Nephron (organoid): ENCODE results near the gene NSMCE1.
"Not testable (repeated sequence)": the region's sequence is repeated elsewhere in the genome, so short reads cannot be mapped to it uniquely, and the experiment has no call there.

Experiments
- H3K27ac Mint-ChIP-seq, 3 experiments: 2 replicates each; pipeline ENCODE4 v1.8.0; 2020; ENCODE audit warnings: mixed read lengths in 3 of 3, mild to moderate bottlenecking in 2 of 3, moderate library complexity in 1 of 3
- H3K27me3 Mint-ChIP-seq: 2 replicates; pipeline ENCODE4 v1.8.0; 2021; ENCODE audit warnings: low read depth, mild to moderate bottlenecking, moderate library complexity, mixed read lengths
- H3K36me3 Mint-ChIP-seq: 2 replicates; pipeline ENCODE4 v1.8.0; 2020; ENCODE audit warnings: low read depth, mixed read lengths
- H3K4me1 Mint-ChIP-seq: 2 replicates; pipeline ENCODE4 v1.8.0; 2020; ENCODE audit warnings: mixed read lengths
- H3K4me3 Mint-ChIP-seq, 3 experiments: 2 replicates each; pipeline ENCODE4 v1.8.0; 2020; ENCODE audit warnings: mild to moderate bottlenecking in 3 of 3, mixed read lengths in 3 of 3, moderate library complexity in 2 of 3
- H3K9me3 Mint-ChIP-seq: 2 replicates; pipeline ENCODE4 v1.8.0; 2020; ENCODE audit warnings: mixed read lengths
- TF ChIP-seq, protein P1 (sequence below), 3 experiments: fragments of 200-600 bp; sonication (generic); IDR thresholded peaks; one replicate each; pipeline ENCODE4 v1.5.0; 2021; ENCODE audit warnings: antibody characterized with exemption in 3 of 3; ENCODE audit not compliant: unreplicated experiment in 3 of 3

The NSMCE1 gene

DNA sequence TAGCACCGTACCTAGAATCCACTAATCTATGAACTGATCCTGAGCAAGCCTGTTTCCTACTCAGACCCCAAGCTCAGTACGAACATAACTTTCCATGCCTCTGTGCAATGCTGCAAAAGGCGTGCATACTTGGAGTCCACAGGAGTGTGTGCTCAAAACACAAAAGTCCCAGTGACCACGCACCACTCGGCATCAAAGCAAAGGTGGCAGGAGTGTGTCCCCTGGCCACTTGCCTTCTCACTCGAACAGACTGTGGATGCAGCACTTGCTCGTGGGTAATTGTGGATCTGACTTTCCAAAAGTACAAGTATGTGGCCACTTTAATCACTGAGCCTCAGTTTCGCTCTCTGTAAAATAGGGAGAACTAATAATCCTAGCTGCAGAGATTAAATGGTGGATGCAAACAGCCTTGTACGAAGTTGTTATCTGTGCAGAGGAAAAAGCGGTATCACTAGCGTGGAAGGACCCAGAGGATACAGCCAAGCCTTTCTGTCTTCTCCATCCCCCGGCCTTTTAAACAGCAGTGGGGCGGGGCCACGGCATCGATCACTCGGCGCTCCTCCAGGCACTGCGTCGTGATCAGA, 65.6 kb downstream of the NSMCE1 start:
- TF ChIP-seq, protein P1, sequence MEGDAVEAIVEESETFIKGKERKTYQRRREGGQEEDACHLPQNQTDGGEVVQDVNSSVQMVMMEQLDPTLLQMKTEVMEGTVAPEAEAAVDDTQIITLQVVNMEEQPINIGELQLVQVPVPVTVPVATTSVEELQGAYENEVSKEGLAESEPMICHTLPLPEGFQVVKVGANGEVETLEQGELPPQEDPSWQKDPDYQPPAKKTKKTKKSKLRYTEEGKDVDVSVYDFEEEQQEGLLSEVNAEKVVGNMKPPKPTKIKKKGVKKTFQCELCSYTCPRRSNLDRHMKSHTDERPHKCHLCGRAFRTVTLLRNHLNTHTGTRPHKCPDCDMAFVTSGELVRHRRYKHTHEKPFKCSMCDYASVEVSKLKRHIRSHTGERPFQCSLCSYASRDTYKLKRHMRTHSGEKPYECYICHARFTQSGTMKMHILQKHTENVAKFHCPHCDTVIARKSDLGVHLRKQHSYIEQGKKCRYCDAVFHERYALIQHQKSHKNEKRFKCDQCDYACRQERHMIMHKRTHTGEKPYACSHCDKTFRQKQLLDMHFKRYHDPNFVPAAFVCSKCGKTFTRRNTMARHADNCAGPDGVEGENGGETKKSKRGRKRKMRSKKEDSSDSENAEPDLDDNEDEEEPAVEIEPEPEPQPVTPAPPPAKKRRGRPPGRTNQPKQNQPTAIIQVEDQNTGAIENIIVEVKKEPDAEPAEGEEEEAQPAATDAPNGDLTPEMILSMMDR (IDR thresholded peaks at IDR 0.05; ENCODE audit: unreplicated experiment in 3 of 3): no peak
- Mint-ChIP-seq H3K36me3 (no peaks in the 10 kb centered on the region), H3K4me1 (peaks cover 13% of the 10 kb centered on the region), H3K4me3 (peak overlapping the region; percentile 92 to 97 (median 94)), H3K9me3 (peaks cover 4% of the 10 kb centered on the region), H3K27ac (peak overlapping the region; percentile 97 to 100 (median 98)), H3K27me3 (no peaks in the 10 kb centered on the region)

GRCh38 chr16:27200914-27201313, 67.7 kb downstream of the NSMCE1 start:
- peaks cover 13% of the 10 kb centered on the region for H3K4me1 Mint-ChIP-seq
- not testable (repeated sequence) for H3K27me3 Mint-ChIP-seq, H3K36me3 Mint-ChIP-seq, H3K9me3 Mint-ChIP-seq
- H3K27ac Mint-ChIP-seq: peak overlapping the region in 2 of 3 experiments; percentile 10 to 91
- peak overlapping the region in 2 of 3 experiments; percentile 56 to 79 for H3K4me3 Mint-ChIP-seq

DNA sequence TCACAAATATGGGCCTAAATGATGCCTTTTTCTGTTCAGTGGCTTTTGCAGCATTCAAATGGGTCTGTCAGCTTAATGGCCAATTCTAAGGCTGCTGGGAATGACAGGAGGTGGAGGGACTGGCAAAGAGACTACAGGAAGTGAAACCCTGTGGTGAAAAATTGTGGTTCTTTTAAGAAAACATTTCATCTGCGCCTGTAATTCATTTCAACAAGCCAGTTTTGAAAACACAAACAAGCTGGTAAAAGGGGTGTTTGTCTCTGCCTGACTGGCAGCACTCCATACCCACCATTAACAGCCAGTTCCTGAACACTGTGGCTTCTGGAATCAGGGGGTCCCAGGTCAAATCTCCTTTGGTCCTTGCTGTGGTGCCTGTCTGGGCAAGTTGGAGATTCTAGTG, 68.8 kb downstream of the NSMCE1 start:
- Mint-ChIP-seq H3K27ac (no peak overlapping the region), H3K36me3 (no peaks in the 10 kb centered on the region), H3K4me3 (no peak overlapping the region), H3K4me1 (peaks cover 9% of the 10 kb centered on the region), H3K27me3 (peaks cover 9% of the 10 kb centered on the region), H3K9me3 (peaks cover 4% of the 10 kb centered on the region)
- TF ChIP-seq, protein P1 (IDR thresholded peaks at IDR 0.05; ENCODE audit: unreplicated experiment in 3 of 3): no peak

DNA sequence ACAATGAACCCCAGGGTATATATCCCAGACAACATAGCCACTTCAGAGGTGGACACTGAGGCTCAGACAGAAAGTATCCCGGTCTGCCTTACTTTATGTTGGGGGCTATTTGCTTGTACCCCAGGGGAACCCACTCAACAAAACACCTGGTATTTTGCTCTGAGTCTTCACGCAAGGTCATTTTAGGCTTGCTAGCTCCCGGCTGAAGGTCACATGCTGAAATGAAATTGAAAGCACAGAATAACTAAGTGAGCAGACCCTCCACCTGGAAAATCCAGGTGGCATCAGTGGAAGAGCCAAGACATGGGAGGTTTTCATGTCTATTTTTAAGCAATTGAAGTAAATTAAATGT, 69.4 kb downstream of the NSMCE1 start:
- peaks cover 9% of the 10 kb centered on the region for H3K27me3 Mint-ChIP-seq
- H3K4me1 Mint-ChIP-seq: peaks cover 5% of the 10 kb centered on the region
- TF ChIP-seq, protein P1 (IDR thresholded peaks at IDR 0.05; ENCODE audit: unreplicated experiment in 3 of 3): no peak
- H3K4me3 Mint-ChIP-seq: no peak overlapping the region
- peaks cover 4% of the 10 kb centered on the region for H3K9me3 Mint-ChIP-seq
- H3K36me3 Mint-ChIP-seq: no peaks in the 10 kb centered on the region
- no peak overlapping the region for H3K27ac Mint-ChIP-seq

DNA sequence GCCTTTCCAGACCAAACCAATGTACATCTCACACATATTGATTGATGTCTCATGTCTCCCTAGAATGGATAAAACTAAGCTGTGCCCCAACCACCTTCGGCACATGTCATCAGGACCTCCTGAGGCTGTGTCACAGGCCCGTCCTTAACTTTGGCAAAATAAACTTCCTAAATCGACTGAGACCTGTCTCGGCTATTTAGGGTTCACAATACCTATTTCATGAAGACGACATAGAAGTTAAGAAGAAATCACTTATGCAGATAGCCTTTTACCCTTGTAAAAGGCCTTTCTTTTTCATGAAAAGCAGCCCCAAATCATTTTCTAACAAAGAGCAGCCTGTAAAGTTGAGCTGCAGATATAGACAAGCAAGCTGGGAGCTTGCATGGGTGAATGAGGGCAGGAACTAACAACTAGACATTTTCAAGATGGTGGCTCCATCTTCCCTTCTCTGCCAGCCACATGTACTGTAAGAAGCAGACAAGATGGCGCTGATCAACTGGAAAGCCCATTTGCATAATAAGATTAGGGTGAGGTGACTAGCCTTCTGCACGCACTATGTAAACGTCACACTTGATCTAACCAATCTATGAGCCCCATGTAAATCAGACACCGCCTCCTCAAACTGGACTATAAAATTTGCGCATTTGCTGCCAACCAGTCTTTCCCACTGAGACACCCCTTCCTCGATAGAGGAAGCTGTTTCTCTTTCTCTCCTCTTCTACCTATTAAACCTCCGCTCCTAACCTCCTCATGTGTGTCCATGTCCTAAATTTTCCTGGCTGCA, 69.9 kb downstream of the NSMCE1 start:
- Mint-ChIP-seq H3K4me1 (peaks cover under 1% of the 10 kb centered on the region), H3K9me3 (peaks cover 4% of the 10 kb centered on the region), H3K27me3 (peaks cover 9% of the 10 kb centered on the region), H3K4me3 (no peak overlapping the region), H3K27ac (no peak overlapping the region), H3K36me3 (no peaks in the 10 kb centered on the region)
- TF ChIP-seq, protein P1 (IDR thresholded peaks at IDR 0.05; ENCODE audit: unreplicated experiment in 3 of 3): no peak

- H3K27me3 Mint-ChIP-seq: peaks cover 9% of the 10 kb centered on the region
- peaks cover under 1% of the 10 kb centered on the region for H3K4me1 Mint-ChIP-seq
- H3K9me3 Mint-ChIP-seq: peaks cover 4% of the 10 kb centered on the region
- H3K36me3 Mint-ChIP-seq: no peaks in the 10 kb centered on the region
- no peak overlapping the region for H3K4me3 Mint-ChIP-seq
- TF ChIP-seq, protein P1 (IDR thresholded peaks at IDR 0.05; ENCODE audit: unreplicated experiment in 3 of 3): no peak
- H3K27ac Mint-ChIP-seq: no peak overlapping the region
Observed at GRCh38 chr16:27197004-27197403, 71.6 kb downstream of the NSMCE1 start.
